Brain microvascular endothelial cell (primary cell): ENCODE measurements around the gene BMP7.

Experiments
- DNase-seq: peaks from one replicate; pipeline ENCODE4 v3.0.0-alpha.2; 2020
- H3K27ac ChIP-seq: fragments of 250-450 bp; sonication (Bioruptor Pico); 2 replicates; pipeline ENCODE4 v1.5.1; 2020; ENCODE audit warnings: mild to moderate bottlenecking, moderate library complexity
- H3K27me3 ChIP-seq: fragments of 250-450 bp; sonication (Bioruptor Pico); replicated peaks from 2 replicates; pipeline ENCODE4 v1.5.1; 2020; ENCODE audit warnings: mild to moderate bottlenecking
- H3K36me3 ChIP-seq: fragments of 250-450 bp; sonication (Bioruptor Pico); replicated peaks from 2 replicates; pipeline ENCODE4 v1.5.1; 2020; ENCODE audit warnings: mild to moderate bottlenecking
- H3K4me3 ChIP-seq: 2 replicates; pipeline ENCODE4 v1.5.1; 2011; ENCODE audit warnings: low read depth, mild to moderate bottlenecking, control low read depth, low read length, moderate library complexity
- CTCF ChIP-seq: IDR thresholded peaks from 2 replicates; pipeline ENCODE4 v1.5.1; 2011; ENCODE audit warnings: low read depth, mild to moderate bottlenecking, moderate library complexity, low read length, control low read depth, inconsistent platforms; ENCODE audit errors: missing control alignments
- in situ Hi-C: cut with HindIII; loops from 2 replicates; pipeline ENCODE4 v1.10.0; 2017; ENCODE audit warnings: low sequenced_read_pairs, low pct_ligation_motif_present

BMP7 gene

GRCh38 chr20:57217802-57218201, 48.6 kb downstream of the BMP7 start:
- in situ Hi-C loops: no loop called here
- Histone ChIP-seq H3K36me3 (no peaks in the 10 kb centered on the region), H3K4me3 (no peak overlapping the region)

GRCh38 chr20:57216669-57217068, 49.8 kb downstream of the BMP7 start:
- TF ChIP-seq CTCF: no peak
- Histone ChIP-seq H3K4me3 (no peak overlapping the region), H3K27me3 (peaks cover 4% of the 10 kb centered on the region), H3K27ac (no peak overlapping the region), H3K36me3 (no peaks in the 10 kb centered on the region)
- no peak for DNase-seq
- in situ Hi-C loops: no loop called here

More at GRCh38 chr20:57217802-57218201, 48.6 kb downstream of the BMP7 start:
- Histone ChIP-seq H3K27me3 (peaks cover 4% of the 10 kb centered on the region), H3K27ac (no peak overlapping the region)
- no peak for TF ChIP-seq CTCF
- DNase-seq: no peak

- Histone ChIP-seq H3K36me3 (no peaks in the 10 kb centered on the region), H3K27ac (no peak overlapping the region), H3K4me3 (no peak overlapping the region), H3K27me3 (peaks cover 4% of the 10 kb centered on the region)
- in situ Hi-C loops: no loop called here
- no peak for TF ChIP-seq CTCF
- DNase-seq: no peak
These were observed 50.5 kb downstream of the BMP7 start for GRCh38 chr20:57215826-57216471.

GRCh38 chr20:57215426-57215825, 51.0 kb downstream of the BMP7 start:
- no peak for DNase-seq
- H3K36me3 ChIP-seq: no peaks in the 10 kb centered on the region
- peaks cover 4% of the 10 kb centered on the region for H3K27me3 ChIP-seq
- in situ Hi-C loops: no loop called here
- no peak for TF ChIP-seq CTCF
- H3K4me3 ChIP-seq: no peak overlapping the region
- H3K27ac ChIP-seq: no peak overlapping the region

- no peak overlapping the region for H3K27ac ChIP-seq
- H3K27me3 ChIP-seq: peaks cover 4% of the 10 kb centered on the region
- H3K4me3 ChIP-seq: no peak overlapping the region
- DNase-seq: no peak
- TF ChIP-seq CTCF: no peak
- H3K36me3 ChIP-seq: no peaks in the 10 kb centered on the region
- in situ Hi-C loops: no loop called here
These were observed 51.5 kb downstream of the BMP7 start for GRCh38 chr20:57214948-57215347.

GRCh38 chr20:57214427-57214826, 52.0 kb downstream of the BMP7 start:
- no peak overlapping the region for H3K27ac ChIP-seq
- H3K36me3 ChIP-seq: no peaks in the 10 kb centered on the region
- H3K4me3 ChIP-seq: no peak overlapping the region
- no peak for TF ChIP-seq CTCF
- H3K27me3 ChIP-seq: peaks cover 4% of the 10 kb centered on the region
- in situ Hi-C loops: no loop called here
- no peak for DNase-seq
